ENCODE measurements around the gene OAF. TPM values are rescaled to one million over a fixed set of nuclear protein-coding genes. Genes with fewer than 3 reads are reported as not detected.

The OAF gene
- total and polyA plus RNA-seq, 9 of the 15 experiments (the other 6 are each of a cell fraction or from before 2014, with no cell fraction given), result 1.1 to 21.6 (median 7.5) TPM

- in situ Hi-C loops (cut with MboI) (no loop called here), intact Hi-C loops (cut with micrococcal nuclease) (loop anchor here (10.0 kb wide), 1 partner anchor 861 kb away; no protein-coding TSS in a partner anchor)
- peak in 3 of 4 experiments; percentile 30 to 39 (median 34) for DNase-seq (ENCODE audit: extremely low read depth in 1 of 4, low spot score in 3 of 4)
- Histone ChIP-seq H3K36me3 (ENCODE audit: control insufficient read depth, insufficient read depth, low read length) (0 out of 3 replicates have a peak, but pooled peaks cover 5% of the 10 kb centered on the region), H3K79me2 (ENCODE audit: control insufficient read depth, insufficient read depth, low read length) (peaks cover 4% of the 10 kb centered on the region; the same call in 1 of the 3 replicates), H3K27ac (ENCODE audit: extremely low read depth, low read depth, low read length) (no peak overlapping the region), H3K27me3 (ENCODE audit: control insufficient read depth in 2 of 2, insufficient read depth in 2 of 2, low read length in 2 of 2) (no peaks in the 10 kb centered on the region; a peak in 1 of 5 replicates), H3K4me2 (ENCODE audit: insufficient read depth, low read length) (no peak overlapping the region), H3K4me1 (replicated peaks in 1 of 2; ENCODE audit: control insufficient read depth in 2 of 2, insufficient read depth in 2 of 2, low read length in 2 of 2) (peaks cover 14 to 26% of the 10 kb centered on the region in 2 experiments; a peak in 4 of 5 replicates), H2AFZ (ENCODE audit: low read depth, low read length) (no peak overlapping the region), H3K9me1 (ENCODE audit: control insufficient read depth, insufficient read depth, low read length) (peaks cover 3% of the 10 kb centered on the region), H3K4me3 (no peak overlapping the region), H4K20me1 (replicated peaks; ENCODE audit: control insufficient read depth, insufficient read depth, low read length) (peaks cover 22% of the 10 kb centered on the region; the same call in 1 of the 2 replicates), H3K9ac (ENCODE audit: insufficient read depth in 1 of 2, low read depth in 2 of 2, low read length in 2 of 2) (no peak overlapping the region), H3K9me3 (replicated peaks; ENCODE audit: control insufficient read depth, insufficient read depth, low read depth, low read length) (no peaks in the 10 kb centered on the region)
- no TSS peak for BruUV-seq (replicated peaks)
- WGBS (ENCODE audit: insufficient coverage, low coverage, missing lambda C conversion rate), result 25% methylated on average over 5 of the region's 5 CpGs
- no peak for ATAC-seq
- FAIRE-seq, result no peak
- ChIA-PET CTCF (ENCODE audit: low intra/inter-chr PET ratio) (no interaction called here), POLR2A (interaction anchor here (0.6 to 1.1 kb wide), 2 partner anchors 30 to 75 kb away, joined by 4 read pairs; no protein-coding TSS in a partner anchor)
- no peak for TF ChIP-seq HLTF (IDR thresholded peaks at IDR 0.05)
- 0 out of 2 replicates have a peak, but pooled peaks have one; percentile 33 for TF ChIP-seq LCOR (CRISPR knock-in tag; IDR thresholded peaks at IDR 0.05)
- TF ChIP-seq STAT5A (IDR thresholded peaks at IDR 0.05; ENCODE audit: borderline replicate concordance, low read length), result no peak
- peak; percentile 21; the same call in 1 of the 2 replicates for TF ChIP-seq CBFA2T3 (IDR thresholded peaks at IDR 0.05)
- 0 out of 2 replicates have a peak, but pooled peaks have one; percentile 35 for TF ChIP-seq DPF2 (IDR thresholded peaks at IDR 0.05)
- no peak for TF ChIP-seq E2F1 (CRISPR knock-in tag; IDR thresholded peaks at IDR 0.05)
- peak; percentile 34; the same call in 1 of the 2 replicates for TF ChIP-seq TFAP4 (CRISPR knock-in tag; IDR thresholded peaks at IDR 0.05; ENCODE audit: borderline replicate concordance)
- no peak for TF ChIP-seq TRIM25 (IDR thresholded peaks at IDR 0.05; ENCODE audit: borderline replicate concordance)
- no peak for TF ChIP-seq ZNF740 (CRISPR knock-in tag; IDR thresholded peaks at IDR 0.05)
- TF ChIP-seq ZNF740 (tag; IDR thresholded peaks at IDR 0.05), result no peak
- peak; percentile 81 for TF ChIP-seq JUND (IDR thresholded peaks at IDR 0.05; ENCODE audit: borderline replicate concordance, low read depth, low read length)
- peak; percentile 31; the same call in 1 of the 3 replicates for TF ChIP-seq JUND (tag; IDR thresholded peaks at IDR 0.05; ENCODE audit: borderline replicate concordance, low read depth, low read length)
- TF ChIP-seq FOSL1 (tag; conservative IDR thresholded peaks at IDR 0.05), result peak; percentile 84
- no peak for TF ChIP-seq CBFB (CRISPR knock-in tag; IDR thresholded peaks at IDR 0.05)
- peak; percentile 72 for TF ChIP-seq ATF3 (IDR thresholded peaks at IDR 0.05)
- no peak for TF ChIP-seq ATF3 (CRISPR knock-in tag; conservative IDR thresholded peaks at IDR 0.05)
- no peak for TF ChIP-seq HOXB6 (CRISPR knock-in tag; IDR thresholded peaks at IDR 0.05; ENCODE audit: borderline replicate concordance)
These were observed 4.8 kb downstream of the OAF start for GRCh38 chr11:120215634-120216033.

All from K562 (cell line).